AG04449 (cell line): ENCODE results near the gene LRP1B.

ENCODE experiments used
- CTCF ChIA-PET: fragments of 350-600 bp; formaldehyde crosslinking; extraction: SDS; loops from one replicate; lab custom pipeline; 2021; ENCODE audit warnings: antibody characterized with exemption; lab: Yijun Ruan, JAX
- POLR2A ChIA-PET: fragments of 400-600, 350-600 bp; formaldehyde crosslinking; extraction: SDS; loops from one replicate; lab custom pipeline; 2020; ENCODE audit warnings: antibody characterized with exemption, inconsistent platforms; lab: Yijun Ruan, JAX
- DNase-seq: peaks from one replicate; pipeline ENCODE4 v3.0.0-alpha.2; 2010; ENCODE audit warnings: low read depth, low spot score
- H3K4me3 ChIP-seq: 2 replicates; pipeline ENCODE4 v1.5.1; 2011; ENCODE audit warnings: low read depth, mild to moderate bottlenecking, control low read depth, low read length
- CTCF ChIP-seq: IDR thresholded peaks from one replicate; pipeline ENCODE4 v1.5.1; 2011; ENCODE audit warnings: mild to moderate bottlenecking, moderate library complexity, low read length, control low read depth, inconsistent platforms; ENCODE audit not compliant: insufficient read depth; ENCODE audit errors: missing control alignments

The LRP1B gene

DNA sequence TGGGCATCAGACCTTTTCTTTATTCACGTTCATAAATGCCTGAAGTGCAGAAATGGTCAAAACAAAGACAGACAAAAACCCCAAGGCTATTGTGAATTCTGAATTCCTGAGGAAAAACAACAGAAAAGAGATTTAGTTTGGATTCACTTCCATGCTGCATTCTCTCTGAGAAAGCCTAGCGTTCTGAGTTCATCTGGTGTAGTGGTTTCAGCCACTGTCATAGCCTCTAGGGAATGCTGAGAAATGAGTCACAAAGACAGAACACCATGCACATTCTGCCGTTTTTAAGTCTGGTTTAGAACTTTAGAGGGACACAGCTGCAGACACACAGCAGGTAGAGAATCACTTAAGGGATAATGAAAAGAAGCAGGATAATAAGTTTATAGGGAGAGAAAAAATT, 93.8 kb downstream of the LRP1B start:
- TF ChIP-seq CTCF: no peak
- no peak for DNase-seq
- no peak overlapping the region for H3K4me3 ChIP-seq
- ChIA-PET POLR2A (no interaction called here), CTCF (no interaction called here)

GRCh38 chr2:142033393-142033792, 97.4 kb downstream of the LRP1B start:
- TF ChIP-seq CTCF: no peak
- POLR2A ChIA-PET: no interaction called here
- no peak for DNase-seq
- no peak overlapping the region for H3K4me3 ChIP-seq
- CTCF ChIA-PET: no interaction called here

GRCh38 chr2:142031656-142032055, 99.2 kb downstream of the LRP1B start:
- TF ChIP-seq CTCF: no peak
- no peak for DNase-seq
- no peak overlapping the region for H3K4me3 ChIP-seq
- CTCF ChIA-PET: no interaction called here
- POLR2A ChIA-PET: no interaction called here

DNA sequence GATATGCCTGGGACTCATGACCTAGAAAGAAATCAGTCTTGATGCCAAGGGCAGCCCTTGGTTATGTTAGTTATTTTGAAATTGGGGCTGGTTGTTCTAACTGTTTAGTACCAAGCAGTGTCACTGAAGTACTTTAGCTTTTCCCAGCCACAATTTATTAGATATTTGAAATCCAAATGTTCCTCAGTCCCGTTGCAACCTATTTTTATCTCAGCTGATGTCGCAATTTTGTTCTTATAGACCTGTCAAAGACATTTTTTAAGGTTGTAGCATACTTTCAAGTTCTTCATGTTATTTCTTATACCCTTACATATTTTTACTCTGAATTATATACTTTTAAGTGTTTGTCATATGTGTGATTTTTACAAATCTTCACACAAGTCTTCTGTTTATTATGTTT, 100.1 kb downstream of the LRP1B start:
- DNase-seq: no peak
- no peak overlapping the region for H3K4me3 ChIP-seq
- POLR2A ChIA-PET: no interaction called here
- no peak for TF ChIP-seq CTCF
- CTCF ChIA-PET: no interaction called here

DNA sequence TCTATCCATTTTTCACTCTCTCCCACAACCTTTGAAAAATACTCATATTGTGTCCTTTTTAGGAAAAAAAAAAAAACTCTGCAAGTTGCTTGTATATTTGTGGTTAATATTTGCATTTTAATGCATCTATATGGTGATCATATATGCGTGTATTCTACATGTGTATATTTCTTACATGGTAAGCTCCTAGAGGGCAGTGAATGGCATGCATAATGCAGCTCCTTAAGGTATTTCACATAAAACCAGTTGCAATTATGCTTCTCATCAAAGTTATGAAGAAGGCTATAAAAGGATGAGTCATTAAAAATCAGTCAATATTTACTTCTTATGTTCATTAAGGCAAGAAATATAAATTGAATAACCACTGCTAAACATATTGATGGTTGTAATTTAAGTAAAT, 100.8 kb downstream of the LRP1B start:
- no peak for TF ChIP-seq CTCF
- no peak for DNase-seq
- POLR2A ChIA-PET: no interaction called here
- no peak overlapping the region for H3K4me3 ChIP-seq
- CTCF ChIA-PET: no interaction called here

DNA sequence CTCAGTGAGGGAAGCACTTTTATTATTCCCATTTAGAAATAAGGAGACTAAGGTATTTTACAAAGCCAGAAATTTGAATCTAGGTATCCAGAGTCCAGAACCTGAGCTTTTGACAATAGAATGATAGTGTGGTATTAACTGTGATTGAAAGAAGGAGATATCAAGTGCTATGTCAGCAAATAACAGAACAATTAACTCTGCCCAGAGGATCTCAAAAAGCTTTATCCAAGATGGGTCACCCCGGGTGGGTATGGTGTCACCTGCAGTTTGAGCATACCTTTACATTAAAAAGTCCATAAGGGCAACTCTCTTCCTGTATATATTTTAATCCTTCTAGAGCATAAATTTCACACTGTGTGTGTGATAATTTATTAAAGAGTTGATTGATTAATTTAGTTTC, 105.4 kb downstream of the LRP1B start:
- no peak overlapping the region for H3K4me3 ChIP-seq
- DNase-seq: no peak
- no peak for TF ChIP-seq CTCF
- CTCF ChIA-PET: no interaction called here
- POLR2A ChIA-PET: no interaction called here

GRCh38 chr2:142020368-142020767, 110.4 kb downstream of the LRP1B start:
- CTCF ChIA-PET: no interaction called here

More at GRCh38 chr2:142020368-142020767, 110.4 kb downstream of the LRP1B start:
- TF ChIP-seq CTCF: no peak
- no peak overlapping the region for H3K4me3 ChIP-seq
- DNase-seq: no peak
- POLR2A ChIA-PET: no interaction called here
